Effector memory CD4-positive, alpha-beta T cell (primary cell): ENCODE measurements around the gene TPD52L2.

Source experiments
- DNase-seq, 3 donors: peaks; one replicate each; pipeline ENCODE4 v3.0.0-alpha.2; 2020
- H3K27ac ChIP-seq: 2 replicates; pipeline ENCODE4 v1.7.0; 2013; ENCODE audit warnings: mild to moderate bottlenecking, low read length, moderate library complexity; ENCODE audit not compliant: insufficient read depth, poor library complexity, severe bottlenecking
- H3K27me3 ChIP-seq: replicated peaks from 2 replicates; pipeline ENCODE4 v1.7.0; 2013; ENCODE audit warnings: mild to moderate bottlenecking, low read length; ENCODE audit not compliant: insufficient read depth, control insufficient read depth, poor library complexity, severe bottlenecking
- H3K36me3 ChIP-seq: 2 replicates; pipeline ENCODE4 v1.7.0; 2013; ENCODE audit warnings: mild to moderate bottlenecking, low read length, moderate library complexity; ENCODE audit not compliant: control insufficient read depth, insufficient read depth
- H3K4me1 ChIP-seq: 2 replicates; pipeline ENCODE4 v1.7.0; 2013; ENCODE audit warnings: low read length, mild to moderate bottlenecking; ENCODE audit not compliant: control insufficient read depth, insufficient read depth, poor library complexity, severe bottlenecking
- H3K4me3 ChIP-seq: 2 replicates; pipeline ENCODE4 v1.7.0; 2013; ENCODE audit warnings: low read length, low read depth, mild to moderate bottlenecking; ENCODE audit not compliant: insufficient read depth, poor library complexity, severe bottlenecking
- H3K9me3 ChIP-seq: 2 replicates; pipeline ENCODE4 v1.7.0; 2013; ENCODE audit warnings: mild to moderate bottlenecking, low read length, moderate library complexity; ENCODE audit not compliant: control insufficient read depth

Gene TPD52L2

DNA sequence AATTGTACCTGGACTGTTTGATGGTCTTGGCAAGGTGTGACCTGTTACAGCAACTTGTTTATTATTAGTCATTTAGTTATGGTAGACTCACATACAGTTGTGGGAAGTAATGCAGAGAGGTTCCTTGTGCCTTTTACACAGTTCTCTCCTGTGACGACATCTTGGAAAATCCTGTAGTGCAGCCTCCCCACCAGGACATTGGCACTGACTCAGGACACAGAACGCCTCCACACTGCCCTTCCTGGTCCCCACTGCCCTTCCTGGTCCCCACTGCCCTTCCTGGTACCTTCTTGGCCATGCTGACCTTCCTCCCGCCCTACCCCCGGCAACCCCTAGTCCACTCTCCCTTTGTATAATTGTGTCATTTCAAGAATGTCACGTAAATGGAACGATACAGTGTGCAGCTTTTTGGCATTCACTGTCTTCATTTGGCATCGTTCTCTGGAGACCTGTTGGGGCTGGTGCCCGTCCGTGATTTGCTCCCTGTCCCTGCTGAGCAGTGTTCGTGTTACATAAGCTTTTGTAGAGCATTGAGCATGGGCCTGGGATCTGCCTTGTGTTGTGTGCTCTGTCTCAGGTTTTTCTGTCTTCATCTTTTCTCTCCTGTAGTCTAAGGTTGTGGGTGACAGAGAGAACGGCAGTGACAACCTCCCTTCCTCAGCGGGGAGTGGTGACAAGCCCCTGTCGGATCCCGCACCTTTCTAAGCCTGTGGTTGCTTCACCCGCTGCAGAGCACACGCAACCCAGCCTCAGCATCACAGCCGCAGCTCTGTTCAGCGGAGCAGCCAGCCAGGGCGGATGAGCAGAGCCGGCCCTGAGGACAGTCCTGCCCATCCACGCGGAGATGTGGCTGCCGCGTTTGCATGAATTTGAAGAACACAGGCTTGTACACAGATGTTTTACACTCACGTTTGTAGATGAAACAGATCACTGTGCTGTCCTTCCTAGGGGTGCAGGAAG is 24.5 kb downstream of the TPD52L2 start:
- H3K4me3 ChIP-seq, result no peak overlapping the region
- no peak for DNase-seq
- H3K27ac ChIP-seq, result no peak overlapping the region
- H3K27me3 ChIP-seq, result no peaks in the 10 kb centered on the region
- no peaks in the 10 kb centered on the region for H3K9me3 ChIP-seq
- H3K36me3 ChIP-seq, result peaks cover 42% of the 10 kb centered on the region
- no peaks in the 10 kb centered on the region for H3K4me1 ChIP-seq

DNA sequence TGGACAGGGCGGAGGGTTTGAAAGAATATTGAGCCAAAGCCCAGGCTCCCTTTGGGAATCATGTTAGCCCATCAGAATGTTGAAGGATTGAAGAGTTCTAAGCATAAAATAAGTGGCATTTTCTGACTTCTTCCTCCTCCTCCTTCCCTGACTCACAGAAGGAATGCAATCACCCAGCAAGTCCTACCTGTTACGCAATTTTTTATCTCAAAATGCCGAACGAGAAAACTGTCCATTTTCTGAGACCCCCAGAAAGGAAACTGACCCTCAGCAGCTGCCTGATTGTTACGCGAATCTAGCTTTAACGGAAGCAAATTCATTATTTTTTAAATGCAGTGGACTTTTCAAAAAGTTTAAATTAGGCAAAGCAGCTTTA is 25.1 kb downstream of the TPD52L2 start:
- Histone ChIP-seq H3K9me3 (no peaks in the 10 kb centered on the region), H3K27me3 (no peaks in the 10 kb centered on the region), H3K4me1 (no peaks in the 10 kb centered on the region), H3K36me3 (peaks cover 36% of the 10 kb centered on the region), H3K27ac (no peak overlapping the region), H3K4me3 (no peak overlapping the region)
- DNase-seq, result no peak

DNA sequence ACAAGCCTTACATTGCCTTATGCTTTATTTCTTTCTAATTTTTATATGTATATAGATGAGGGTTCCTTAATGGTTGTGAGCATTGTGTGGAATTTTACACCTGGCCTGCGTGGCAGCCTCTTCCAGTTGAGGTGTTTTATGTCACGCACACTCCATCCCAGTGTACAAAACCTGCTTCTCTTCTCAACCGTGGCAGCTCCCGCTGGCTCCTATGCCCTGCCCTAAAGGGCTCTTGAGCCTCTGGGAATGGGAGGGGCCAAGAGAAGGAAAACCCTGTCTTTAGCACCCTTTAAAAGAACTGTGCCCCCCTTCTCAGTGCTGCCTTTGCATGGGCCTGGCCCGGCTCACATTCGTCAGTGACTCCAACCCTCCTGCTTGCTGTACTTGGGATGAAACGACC is 25.5 kb downstream of the TPD52L2 start:
- Histone ChIP-seq H3K27ac (no peak overlapping the region), H3K27me3 (no peaks in the 10 kb centered on the region), H3K36me3 (peaks cover 32% of the 10 kb centered on the region), H3K9me3 (no peaks in the 10 kb centered on the region), H3K4me3 (no peak overlapping the region), H3K4me1 (no peaks in the 10 kb centered on the region)
- DNase-seq, result no peak

- no peak overlapping the region for H3K27ac ChIP-seq
- H3K4me3 ChIP-seq, result no peak overlapping the region
- H3K36me3 ChIP-seq, result peaks cover 32% of the 10 kb centered on the region
- no peaks in the 10 kb centered on the region for H3K27me3 ChIP-seq
- no peak for DNase-seq
- H3K4me1 ChIP-seq, result peaks cover 2% of the 10 kb centered on the region
- no peaks in the 10 kb centered on the region for H3K9me3 ChIP-seq
Measured at GRCh38 chr20:63891061-63892002, 26.3 kb downstream of the TPD52L2 start.

DNA sequence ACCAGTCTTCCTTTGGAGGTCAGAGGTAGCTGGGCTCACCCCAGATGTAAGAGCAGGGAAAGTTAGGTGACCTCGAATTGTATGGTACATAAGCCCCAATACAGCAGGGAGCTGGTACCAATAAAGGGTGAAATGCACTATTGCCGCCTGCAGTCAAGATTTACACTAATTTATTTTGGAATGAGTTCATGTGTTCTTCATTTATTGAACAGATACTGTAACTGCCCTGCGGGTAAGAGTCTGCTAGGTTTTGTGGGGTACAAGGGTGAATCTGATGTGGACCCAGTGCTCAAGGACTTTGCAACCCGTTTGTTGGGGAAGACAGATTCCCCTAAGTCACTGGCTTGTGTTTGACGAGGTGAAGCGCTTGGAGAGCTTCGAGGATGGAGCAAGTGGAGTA is 27.3 kb downstream of the TPD52L2 start:
- peaks cover 26% of the 10 kb centered on the region for H3K36me3 ChIP-seq
- DNase-seq, result no peak

GRCh38 chr20:63893999-63894357 is 28.9 kb downstream of the TPD52L2 start:
- no peak for DNase-seq
- Histone ChIP-seq H3K27ac (no peak overlapping the region), H3K36me3 (peaks cover 18% of the 10 kb centered on the region), H3K4me1 (peaks cover 21% of the 10 kb centered on the region), H3K9me3 (no peaks in the 10 kb centered on the region), H3K4me3 (no peak overlapping the region), H3K27me3 (no peaks in the 10 kb centered on the region)

More for the DNA sequence above, 27.3 kb downstream of the TPD52L2 start:
- Histone ChIP-seq H3K27ac (no peak overlapping the region), H3K4me3 (no peak overlapping the region), H3K27me3 (no peaks in the 10 kb centered on the region), H3K4me1 (peaks cover 11% of the 10 kb centered on the region), H3K9me3 (no peaks in the 10 kb centered on the region)

DNA sequence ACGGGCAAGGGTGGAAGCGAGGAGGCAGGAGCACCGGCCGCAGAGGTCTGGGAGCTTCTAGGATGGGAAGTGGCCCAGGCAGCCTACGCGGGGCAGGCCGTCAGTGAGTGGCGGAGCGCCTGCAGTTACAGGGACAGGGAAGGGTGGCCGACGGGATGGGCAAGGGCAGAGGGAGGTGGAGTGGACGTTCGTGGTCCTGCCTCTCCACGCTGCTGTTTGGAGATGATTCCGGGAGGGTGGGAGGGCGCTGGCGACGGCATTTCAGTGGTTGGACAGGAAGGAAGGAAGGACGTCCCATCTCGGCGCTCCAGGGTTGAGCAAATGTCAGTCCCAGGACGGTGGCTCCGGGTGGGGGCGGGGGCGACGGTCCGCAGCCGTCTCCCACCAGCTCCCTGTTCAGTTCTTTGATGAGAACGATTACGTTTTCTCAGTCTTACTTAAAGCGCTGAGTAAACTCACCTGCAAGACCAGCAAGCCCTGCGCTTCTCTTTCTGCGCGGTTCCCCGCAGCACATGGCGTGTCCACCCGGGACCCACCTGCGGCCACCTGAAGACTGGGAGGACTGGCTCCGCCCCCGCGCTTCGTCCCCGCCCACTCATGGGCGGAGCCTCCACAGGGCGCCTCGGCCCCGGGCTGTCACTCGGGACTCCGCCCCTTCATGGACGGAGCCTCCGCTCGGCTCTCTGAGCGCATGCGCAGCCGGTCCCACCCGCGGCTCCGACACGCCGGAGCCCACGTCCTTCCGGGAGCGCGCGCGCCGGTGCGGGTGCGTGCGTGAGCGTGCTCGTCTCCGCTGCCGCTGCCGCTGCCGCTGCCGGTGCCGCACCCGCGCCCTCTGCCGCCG is 29.5 kb downstream of the TPD52L2 start, which contains the start of gene DNAJC5:
Gene DNAJC5, plus strand, starts transcription at position 769 of the 844 bp plus-strand sequence. CDS start 33,220 bp downstream, outside the sequence.
- DNase-seq, result peak; percentile 94 to 97 (median 96)
- peak within 1 kb of the TSS; percentile 82 for H3K27ac ChIP-seq
- peaks cover 23% of the 10 kb centered on the region for H3K4me1 ChIP-seq
- H3K4me3 ChIP-seq, result peak within 1 kb of the TSS; percentile 53
- no peaks in the 10 kb centered on the region for H3K27me3 ChIP-seq
- peaks cover 13% of the 10 kb centered on the region for H3K36me3 ChIP-seq
- H3K9me3 ChIP-seq, result no peaks in the 10 kb centered on the region

GRCh38 chr20:63895202-63895951 is 30.3 kb downstream of the TPD52L2 start:
- no peaks in the 10 kb centered on the region for H3K27me3 ChIP-seq
- H3K4me1 ChIP-seq, result peaks cover 23% of the 10 kb centered on the region
- H3K36me3 ChIP-seq, result peaks cover 6% of the 10 kb centered on the region
- H3K27ac ChIP-seq, result peak overlapping the region; percentile 82
- H3K4me3 ChIP-seq, result peak overlapping the region; percentile 53
- DNase-seq, result no peak
- H3K9me3 ChIP-seq, result no peaks in the 10 kb centered on the region

DNA sequence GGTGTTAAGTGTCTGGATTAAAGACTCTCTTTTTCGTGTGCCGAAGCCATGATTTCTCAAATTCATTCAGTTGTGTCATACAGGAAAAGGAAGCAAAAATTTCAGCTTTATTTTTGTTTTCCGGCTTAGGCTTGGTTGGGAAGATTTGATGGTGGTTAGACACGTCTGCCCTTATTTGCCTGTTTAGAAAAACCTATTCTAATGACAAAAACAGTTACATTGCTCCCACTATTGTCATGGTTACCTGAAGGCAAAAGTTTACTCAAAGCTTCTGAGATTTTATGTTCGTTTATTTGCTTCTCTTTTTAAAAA is 30.8 kb downstream of the TPD52L2 start:
- Histone ChIP-seq H3K27me3 (no peaks in the 10 kb centered on the region), H3K9me3 (no peaks in the 10 kb centered on the region), H3K4me1 (peaks cover 23% of the 10 kb centered on the region), H3K36me3 (peaks cover 3% of the 10 kb centered on the region), H3K27ac (peak overlapping the region; percentile 82), H3K4me3 (peak overlapping the region; percentile 53)
- DNase-seq, result no peak
